Inflammatory macrophage treated with lipopolysaccharide for 4 hours (primary cell): ENCODE measurements around the gene TMEM260.
"Not testable (repeated sequence)": the region's sequence is repeated elsewhere in the genome, so short reads cannot be mapped to it uniquely, and the experiment has no call there.

Experiments
- DNase-seq: peaks from one replicate; pipeline ENCODE4 v3.0.0-alpha.2; 2020

The TMEM260 gene

DNA sequence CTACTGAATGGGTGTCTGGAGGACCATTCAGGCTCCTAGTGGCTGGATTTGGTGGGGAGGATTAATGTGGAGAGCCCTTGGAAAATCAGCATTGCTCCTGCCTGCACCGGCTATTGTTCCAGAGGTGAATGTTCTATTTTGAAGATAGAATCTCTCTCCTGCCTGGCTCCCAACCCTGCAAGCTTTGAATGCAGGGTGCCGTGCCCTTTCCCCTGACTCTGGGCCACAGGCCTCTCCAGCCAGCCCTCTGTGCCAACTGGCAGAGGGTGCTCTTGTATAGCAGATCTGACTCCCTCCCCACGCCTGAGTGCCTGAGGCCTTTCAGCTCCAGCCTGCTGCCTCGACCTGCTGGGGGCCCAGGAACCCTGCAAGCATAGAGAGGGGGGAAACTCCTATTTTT is 106.8 kb downstream of the TMEM260 start:
- DNase-seq: no peak

DNA sequence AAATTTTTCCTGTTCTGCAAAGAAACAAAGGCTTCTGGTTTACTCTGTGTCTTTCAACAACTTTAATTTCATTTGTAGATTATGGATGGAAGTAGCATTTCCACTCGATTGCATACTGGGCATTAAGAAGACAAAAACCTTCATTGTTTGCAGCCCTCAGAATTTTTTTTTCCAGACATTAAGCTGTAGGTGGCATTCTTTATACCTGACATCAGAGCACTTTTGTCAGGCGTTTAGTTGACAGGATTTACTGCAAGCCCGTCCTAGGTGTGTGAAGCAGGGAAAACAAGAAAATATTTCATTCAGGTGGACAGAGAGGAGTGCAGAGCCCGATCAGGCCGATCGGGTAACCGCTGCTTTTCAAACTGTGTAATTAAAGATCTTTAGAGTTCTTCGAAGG is 107.5 kb downstream of the TMEM260 start:
- no peak for DNase-seq

DNA sequence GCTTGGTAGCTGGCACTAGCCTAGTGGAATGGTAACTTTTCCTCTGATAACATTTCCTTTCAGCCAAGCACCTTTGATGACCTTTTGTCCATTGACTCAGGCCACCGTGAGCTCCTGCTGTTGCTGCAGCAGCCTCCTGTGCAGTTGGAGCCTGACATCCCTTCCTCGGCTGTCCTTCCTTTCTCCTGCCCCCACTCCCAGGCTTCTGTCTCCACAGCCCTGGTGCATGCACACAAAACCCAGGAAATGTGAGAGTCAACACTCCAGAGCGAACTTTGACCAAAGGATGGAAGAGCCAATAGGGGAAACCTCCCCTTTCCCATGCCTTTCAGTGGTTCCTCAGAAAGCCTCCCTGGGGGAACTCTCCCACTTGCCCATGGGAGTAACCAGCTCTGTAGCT is 115.0 kb downstream of the TMEM260 start:
- DNase-seq: no peak

DNA sequence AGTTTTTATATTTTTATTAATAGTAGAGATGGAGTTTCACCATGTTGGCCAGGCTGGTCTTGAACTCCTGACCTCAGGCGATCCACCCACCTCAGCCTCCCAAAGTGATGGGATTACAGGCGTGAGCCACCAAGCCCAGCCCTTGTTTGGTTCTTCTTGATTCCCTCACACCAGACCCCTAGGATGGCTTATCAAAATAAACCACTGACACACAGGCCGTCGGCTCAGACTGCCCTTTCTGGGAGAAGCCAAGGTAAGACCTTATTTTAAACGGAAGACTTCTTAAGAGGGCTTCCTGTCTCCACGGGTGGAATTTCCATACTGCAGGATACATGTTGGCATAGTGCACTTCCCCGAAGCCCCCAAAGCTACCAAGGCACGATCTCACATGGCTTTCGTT is 115.6 kb downstream of the TMEM260 start:
- DNase-seq: not testable (repeated sequence)
